ENCODE results near the gene NTRK2.

NTRK2 gene

DNA sequence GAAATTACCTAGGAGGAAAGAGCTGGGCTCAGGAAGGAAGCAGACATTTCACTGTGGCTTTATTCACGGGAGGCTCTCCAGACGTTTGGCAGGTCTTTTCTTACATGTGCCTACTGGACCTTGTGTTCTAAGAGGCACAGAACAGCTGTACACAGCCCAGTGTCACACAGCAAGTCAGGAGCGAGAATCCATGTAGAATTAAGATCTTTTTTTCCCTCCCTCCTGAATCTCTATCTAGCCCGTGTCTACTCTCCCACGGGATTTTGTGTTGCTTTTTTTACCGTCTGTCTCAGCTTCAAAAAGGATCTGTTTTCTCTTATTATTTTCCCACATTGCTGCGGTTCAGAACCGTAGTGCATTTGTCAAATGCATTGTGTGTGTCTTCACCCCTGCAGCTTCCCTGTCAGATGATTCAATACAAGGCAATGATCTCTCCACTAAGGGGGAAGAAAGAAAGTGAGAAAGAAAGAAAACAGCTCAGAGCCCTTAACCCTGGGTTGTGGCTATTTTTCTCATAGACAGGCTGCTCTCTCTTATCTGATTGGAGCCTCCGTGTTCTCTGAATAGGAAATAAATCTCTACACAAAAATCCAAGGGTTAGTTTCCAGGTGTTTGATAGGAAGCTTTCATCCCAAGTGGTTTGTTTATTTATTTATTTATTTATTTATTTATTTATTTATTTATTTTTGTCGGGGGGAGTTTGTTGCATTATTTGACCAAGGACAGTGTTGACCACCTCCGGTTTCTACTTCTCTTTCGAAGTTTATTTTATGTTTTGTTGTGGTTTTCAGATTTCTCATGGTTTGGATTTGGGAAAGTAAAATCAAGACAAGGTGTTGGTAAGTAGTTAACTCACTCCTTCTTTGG is 191.0 kb downstream of the NTRK2 start:
- H3K27ac ChIP-seq = no peak overlapping the region
- TF ChIP-seq CTCF (conservative IDR thresholded peaks at IDR 0.05) = no peak

DNA sequence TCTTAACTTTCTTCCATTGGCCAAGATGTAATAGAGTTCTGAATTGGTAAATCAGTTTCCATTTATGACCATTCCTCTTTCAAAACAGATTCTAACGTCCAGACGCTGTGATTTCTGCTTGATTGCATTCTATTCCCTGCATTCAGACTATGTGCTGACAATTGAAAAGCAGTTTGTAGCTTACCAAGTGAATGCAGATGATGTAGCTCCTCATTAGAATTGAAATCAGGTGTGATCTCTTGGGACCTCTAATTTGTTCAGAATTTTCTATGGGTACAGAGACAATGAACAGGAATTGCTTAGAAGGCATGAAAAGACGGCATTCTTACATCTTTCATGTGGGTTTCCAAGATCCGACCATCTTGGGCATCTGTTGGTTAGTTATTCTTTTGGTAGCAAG is 191.9 kb downstream of the NTRK2 start:
- TF ChIP-seq CTCF (conservative IDR thresholded peaks at IDR 0.05) = no peak

DNA sequence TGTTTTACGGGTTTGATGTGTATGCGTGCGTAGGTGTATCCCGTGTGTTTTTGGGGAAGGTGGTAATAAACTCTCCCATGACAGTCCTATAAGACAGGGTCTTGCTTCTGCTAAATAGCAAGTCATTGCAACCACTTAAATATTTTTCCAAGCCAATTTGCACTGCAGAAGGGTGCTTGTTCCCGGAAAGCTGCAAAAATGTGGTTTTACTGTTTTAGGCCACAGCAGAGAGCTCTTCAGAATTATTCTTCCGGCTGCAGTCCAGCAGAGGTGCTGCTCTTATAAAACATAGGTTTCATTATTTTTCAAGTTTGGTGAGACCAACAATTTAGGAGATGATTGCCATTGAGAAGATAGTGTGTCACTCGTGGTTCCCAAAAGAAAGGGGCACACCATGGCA is 192.8 kb downstream of the NTRK2 start:
- no peak overlapping the region for H3K27ac ChIP-seq
- TF ChIP-seq CTCF (conservative IDR thresholded peaks at IDR 0.05) = no peak

More for the DNA sequence above, 191.9 kb downstream of the NTRK2 start:
- H3K27ac ChIP-seq = no peak overlapping the region

DNA sequence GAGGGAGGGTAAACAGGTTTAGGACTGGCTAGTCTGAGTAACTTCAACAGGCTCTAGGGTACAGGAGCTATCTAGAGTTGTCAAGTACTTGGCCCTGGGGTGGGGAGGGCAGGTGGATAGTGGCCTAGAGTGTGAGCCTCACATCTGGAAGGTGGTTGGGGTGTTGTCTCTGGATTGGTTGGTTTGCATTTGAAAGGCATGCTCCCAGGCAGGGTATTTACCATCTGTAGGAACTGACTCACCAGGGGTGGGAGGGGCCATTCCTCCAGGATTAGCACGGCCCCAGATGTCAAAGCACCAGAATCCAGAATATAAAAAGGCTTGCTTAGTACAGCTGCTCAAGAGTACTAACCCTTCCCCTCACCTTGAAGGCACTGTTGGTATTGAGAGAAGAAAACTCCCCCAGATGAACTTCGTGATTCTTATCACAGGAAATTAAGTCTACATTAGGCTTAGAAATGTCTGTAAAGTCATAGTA is 193.3 kb downstream of the NTRK2 start:
- no peak overlapping the region for H3K27ac ChIP-seq
- no peak for TF ChIP-seq CTCF (conservative IDR thresholded peaks at IDR 0.05)

DNA sequence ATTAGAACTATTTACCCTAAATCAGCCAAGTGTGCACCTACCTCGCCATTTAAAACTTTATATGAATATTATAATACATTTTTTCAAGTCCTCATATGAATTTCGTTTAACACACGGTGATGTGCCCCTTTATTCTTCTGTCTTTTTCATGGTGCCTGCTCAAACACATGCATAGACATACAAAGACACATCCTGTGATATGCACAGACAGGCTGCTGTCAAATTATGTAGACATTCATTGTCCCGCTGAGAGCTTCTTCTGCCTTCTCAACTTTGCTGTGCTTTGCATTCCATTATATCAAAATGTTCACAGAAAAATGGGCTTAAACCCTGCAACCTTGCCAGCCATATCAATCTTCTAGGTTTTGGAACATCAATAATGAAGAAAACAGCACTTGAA is 193.8 kb downstream of the NTRK2 start:
- no peak for TF ChIP-seq CTCF (conservative IDR thresholded peaks at IDR 0.05)
- H3K27ac ChIP-seq = no peak overlapping the region

GRCh38 chr9:84866396-84867175 is 197.1 kb downstream of the NTRK2 start:
- no peak for TF ChIP-seq CTCF (conservative IDR thresholded peaks at IDR 0.05)
- H3K27ac ChIP-seq = no peak overlapping the region

GRCh38 chr9:84867186-84867585 is 197.7 kb downstream of the NTRK2 start:
- no peak for TF ChIP-seq CTCF (conservative IDR thresholded peaks at IDR 0.05)
- H3K27ac ChIP-seq = no peak overlapping the region
